ENCODE measurements around the gene TMEM158. TPM values are rescaled to one million over a fixed set of nuclear protein-coding genes. Genes with fewer than 3 reads are reported as not detected.

The TMEM158 gene
- total RNA-seq, 1 experiment from 2014 or later, result 7.3 TPM

GRCh38 chr3:45205126-45205525 is 21.0 kb downstream of the TMEM158 start:
- DNase-seq (ENCODE audit: low read depth, low spot score), result no peak
- H3K9me3 ChIP-seq (ENCODE audit: control insufficient read depth, insufficient read depth, low read depth, low read length), result no peaks in the 10 kb centered on the region
- no peaks in the 10 kb centered on the region for H3K4me1 ChIP-seq (ENCODE audit: control insufficient read depth, insufficient read depth, low read length)
- in situ Hi-C loops (cut with HindIII; ENCODE audit: low pct_unique_long_range_greater_than_20kb, low sequenced_read_pairs), result no loop called here
- ChIA-PET CTCF (no interaction called here), POLR2A (no interaction called here)
- intact Hi-C loops (cut with micrococcal nuclease; ENCODE audit: unreplicated experiment), result no loop called here
- no peaks in the 10 kb centered on the region for H3K27me3 ChIP-seq (ENCODE audit: control insufficient read depth, insufficient read depth, low read length)
- no peak overlapping the region for H3K27ac ChIP-seq (ENCODE audit: low read length)
- TF ChIP-seq CTCF (IDR thresholded peaks at IDR 0.05) (no peak), SIN3A (IDR thresholded peaks at IDR 0.05; ENCODE audit: borderline replicate concordance, insufficient read depth, low read depth, low read length) (no peak), POLR2AphosphoS5 (IDR thresholded peaks at IDR 0.05; ENCODE audit: low read depth, low read length) (no peak), TCF7L2 (IDR thresholded peaks at IDR 0.05; ENCODE audit: low read depth, low read length) (no peak)
- TF ChIP-seq, protein P1, sequence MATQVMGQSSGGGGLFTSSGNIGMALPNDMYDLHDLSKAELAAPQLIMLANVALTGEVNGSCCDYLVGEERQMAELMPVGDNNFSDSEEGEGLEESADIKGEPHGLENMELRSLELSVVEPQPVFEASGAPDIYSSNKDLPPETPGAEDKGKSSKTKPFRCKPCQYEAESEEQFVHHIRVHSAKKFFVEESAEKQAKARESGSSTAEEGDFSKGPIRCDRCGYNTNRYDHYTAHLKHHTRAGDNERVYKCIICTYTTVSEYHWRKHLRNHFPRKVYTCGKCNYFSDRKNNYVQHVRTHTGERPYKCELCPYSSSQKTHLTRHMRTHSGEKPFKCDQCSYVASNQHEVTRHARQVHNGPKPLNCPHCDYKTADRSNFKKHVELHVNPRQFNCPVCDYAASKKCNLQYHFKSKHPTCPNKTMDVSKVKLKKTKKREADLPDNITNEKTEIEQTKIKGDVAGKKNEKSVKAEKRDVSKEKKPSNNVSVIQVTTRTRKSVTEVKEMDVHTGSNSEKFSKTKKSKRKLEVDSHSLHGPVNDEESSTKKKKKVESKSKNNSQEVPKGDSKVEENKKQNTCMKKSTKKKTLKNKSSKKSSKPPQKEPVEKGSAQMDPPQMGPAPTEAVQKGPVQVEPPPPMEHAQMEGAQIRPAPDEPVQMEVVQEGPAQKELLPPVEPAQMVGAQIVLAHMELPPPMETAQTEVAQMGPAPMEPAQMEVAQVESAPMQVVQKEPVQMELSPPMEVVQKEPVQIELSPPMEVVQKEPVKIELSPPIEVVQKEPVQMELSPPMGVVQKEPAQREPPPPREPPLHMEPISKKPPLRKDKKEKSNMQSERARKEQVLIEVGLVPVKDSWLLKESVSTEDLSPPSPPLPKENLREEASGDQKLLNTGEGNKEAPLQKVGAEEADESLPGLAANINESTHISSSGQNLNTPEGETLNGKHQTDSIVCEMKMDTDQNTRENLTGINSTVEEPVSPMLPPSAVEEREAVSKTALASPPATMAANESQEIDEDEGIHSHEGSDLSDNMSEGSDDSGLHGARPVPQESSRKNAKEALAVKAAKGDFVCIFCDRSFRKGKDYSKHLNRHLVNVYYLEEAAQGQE (IDR thresholded peaks at IDR 0.05; ENCODE audit: insufficient read depth in 1 of 2, low read depth in 2 of 2, low read length in 1 of 2), result no peak
- H3K4me3 ChIP-seq (ENCODE audit: low read depth in 2 of 2, low read length in 2 of 2), result no peak overlapping the region
- no peaks in the 10 kb centered on the region for H3K36me3 ChIP-seq (ENCODE audit: control insufficient read depth, insufficient read depth, low read length)
- BruUV-seq (replicated peaks), result no TSS peak
- no peak for ATAC-seq

- BruUV-seq (replicated peaks), result no TSS peak
- no peak for DNase-seq (ENCODE audit: low read depth, low spot score)
- Histone ChIP-seq H3K27me3 (ENCODE audit: control insufficient read depth, insufficient read depth, low read length) (no peaks in the 10 kb centered on the region), H3K9me3 (ENCODE audit: control insufficient read depth, insufficient read depth, low read depth, low read length) (no peaks in the 10 kb centered on the region), H3K4me3 (ENCODE audit: low read depth in 2 of 2, low read length in 2 of 2) (no peak overlapping the region), H3K27ac (ENCODE audit: low read length) (no peak overlapping the region), H3K36me3 (ENCODE audit: control insufficient read depth, insufficient read depth, low read length) (no peaks in the 10 kb centered on the region), H3K4me1 (ENCODE audit: control insufficient read depth, insufficient read depth, low read length) (no peaks in the 10 kb centered on the region)
- intact Hi-C loops (cut with micrococcal nuclease; ENCODE audit: unreplicated experiment), result no loop called here
- TF ChIP-seq SIN3A (IDR thresholded peaks at IDR 0.05; ENCODE audit: borderline replicate concordance, insufficient read depth, low read depth, low read length) (no peak), TCF7L2 (IDR thresholded peaks at IDR 0.05; ENCODE audit: low read depth, low read length) (no peak), CTCF (IDR thresholded peaks at IDR 0.05) (no peak), POLR2AphosphoS5 (IDR thresholded peaks at IDR 0.05; ENCODE audit: low read depth, low read length) (no peak)
- TF ChIP-seq, protein P1 (IDR thresholded peaks at IDR 0.05; ENCODE audit: insufficient read depth in 1 of 2, low read depth in 2 of 2, low read length in 1 of 2), result no peak
- ChIA-PET CTCF (no interaction called here), POLR2A (no interaction called here)
- in situ Hi-C loops (cut with HindIII; ENCODE audit: low pct_unique_long_range_greater_than_20kb, low sequenced_read_pairs), result no loop called here
- ATAC-seq, result peak; percentile 78
Measured at GRCh38 chr3:45204136-45204535, 22.0 kb downstream of the TMEM158 start.

Measured in Panc1 (cell line).